ENCODE data around the gene MRO. TPM values are rescaled to one million over a fixed set of nuclear protein-coding genes. Genes with fewer than 3 reads are reported as not detected.

The MRO gene
- total and polyA plus RNA-seq, 7 donors: 0.11 to 1.7 (median 0.82) TPM

DNA sequence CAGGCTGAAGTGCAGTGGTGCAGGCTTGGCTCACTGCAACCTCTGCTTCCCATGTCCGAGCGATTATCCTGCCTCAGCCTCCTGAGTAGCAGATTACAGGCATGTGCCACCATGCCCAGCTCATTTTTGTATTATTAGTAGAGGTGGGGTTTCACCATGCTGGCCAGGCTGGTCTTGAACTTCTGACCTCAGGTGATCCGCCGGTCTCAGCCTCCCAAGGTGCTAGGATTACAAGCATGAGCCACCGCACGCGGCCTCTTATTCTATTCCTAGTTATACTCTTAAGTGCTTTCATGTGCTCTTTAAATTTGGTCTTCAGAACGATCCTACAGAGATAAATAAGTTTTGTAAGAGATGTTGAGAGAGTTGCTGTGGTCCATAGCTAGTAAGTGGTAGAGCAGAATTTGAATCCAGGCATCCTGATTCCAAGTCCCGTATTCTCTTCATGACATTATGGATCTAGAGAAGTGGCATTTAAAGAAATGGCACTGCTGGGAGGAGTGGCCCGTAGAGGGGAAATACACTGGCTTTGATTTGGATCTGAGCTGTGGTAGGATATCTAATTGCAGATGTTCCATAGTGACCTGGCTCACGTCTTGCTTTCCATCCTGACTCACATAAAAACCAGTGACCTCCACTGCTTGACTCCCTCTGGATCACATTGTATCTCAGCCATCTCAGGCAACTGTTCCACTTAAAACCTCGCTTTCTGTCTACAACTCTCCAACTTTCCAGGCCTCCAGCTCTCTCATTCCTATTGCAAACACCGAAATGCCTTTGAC is 36.4 kb upstream of the MRO start:
- intact Hi-C loops (cut with DNase I): no loop called here
- no peaks in the 10 kb centered on the region for H3K27me3 ChIP-seq (ENCODE audit: insufficient read depth in 3 of 3, low read length in 2 of 3)
- DNase-seq: no peak
- H3K36me3 ChIP-seq (ENCODE audit: insufficient read depth in 1 of 2, low read depth in 1 of 2): no peaks in the 10 kb centered on the region
- H3K4me3 ChIP-seq: no peak overlapping the region
- no peaks in the 10 kb centered on the region for H3K9me3 ChIP-seq
- 35 to 55% (median 41%) methylated on average over 13 of the region's 13 CpGs for WGBS, 3 donors
- H3K27ac ChIP-seq: peak overlapping the region; percentile 56
- no peaks in the 10 kb centered on the region for H3K4me1 ChIP-seq
- TF ChIP-seq, protein P1, sequence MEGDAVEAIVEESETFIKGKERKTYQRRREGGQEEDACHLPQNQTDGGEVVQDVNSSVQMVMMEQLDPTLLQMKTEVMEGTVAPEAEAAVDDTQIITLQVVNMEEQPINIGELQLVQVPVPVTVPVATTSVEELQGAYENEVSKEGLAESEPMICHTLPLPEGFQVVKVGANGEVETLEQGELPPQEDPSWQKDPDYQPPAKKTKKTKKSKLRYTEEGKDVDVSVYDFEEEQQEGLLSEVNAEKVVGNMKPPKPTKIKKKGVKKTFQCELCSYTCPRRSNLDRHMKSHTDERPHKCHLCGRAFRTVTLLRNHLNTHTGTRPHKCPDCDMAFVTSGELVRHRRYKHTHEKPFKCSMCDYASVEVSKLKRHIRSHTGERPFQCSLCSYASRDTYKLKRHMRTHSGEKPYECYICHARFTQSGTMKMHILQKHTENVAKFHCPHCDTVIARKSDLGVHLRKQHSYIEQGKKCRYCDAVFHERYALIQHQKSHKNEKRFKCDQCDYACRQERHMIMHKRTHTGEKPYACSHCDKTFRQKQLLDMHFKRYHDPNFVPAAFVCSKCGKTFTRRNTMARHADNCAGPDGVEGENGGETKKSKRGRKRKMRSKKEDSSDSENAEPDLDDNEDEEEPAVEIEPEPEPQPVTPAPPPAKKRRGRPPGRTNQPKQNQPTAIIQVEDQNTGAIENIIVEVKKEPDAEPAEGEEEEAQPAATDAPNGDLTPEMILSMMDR (IDR thresholded peaks at IDR 0.05): no peak
- ATAC-seq: peak; percentile 86 to 94 (median 92)

DNA sequence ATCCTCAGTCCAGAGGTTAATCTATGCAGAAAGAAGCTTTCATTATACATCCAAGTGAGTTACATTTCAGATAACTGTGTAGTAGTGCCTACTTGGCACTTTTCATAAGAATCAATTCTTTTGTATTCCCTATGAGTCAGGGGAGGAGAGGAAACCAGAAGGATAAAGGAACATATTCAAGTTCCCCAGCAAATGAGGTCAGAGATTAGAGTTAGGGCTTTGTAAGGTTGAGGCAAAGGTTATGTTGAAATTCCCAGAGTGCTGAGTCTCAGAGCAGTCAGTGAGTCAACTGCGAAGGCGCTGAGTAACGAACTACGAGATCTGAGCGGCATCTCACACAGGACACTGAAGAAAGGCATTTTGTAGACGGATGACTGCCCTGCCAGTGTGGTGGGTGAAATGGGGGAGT is 34.1 kb upstream of the MRO start:
- WGBS, 3 donors: 82 to 91% (median 85%) methylated on average over 6 of the region's 6 CpGs
- no peaks in the 10 kb centered on the region for H3K27me3 ChIP-seq (ENCODE audit: insufficient read depth in 3 of 3, low read length in 2 of 3)

DNA sequence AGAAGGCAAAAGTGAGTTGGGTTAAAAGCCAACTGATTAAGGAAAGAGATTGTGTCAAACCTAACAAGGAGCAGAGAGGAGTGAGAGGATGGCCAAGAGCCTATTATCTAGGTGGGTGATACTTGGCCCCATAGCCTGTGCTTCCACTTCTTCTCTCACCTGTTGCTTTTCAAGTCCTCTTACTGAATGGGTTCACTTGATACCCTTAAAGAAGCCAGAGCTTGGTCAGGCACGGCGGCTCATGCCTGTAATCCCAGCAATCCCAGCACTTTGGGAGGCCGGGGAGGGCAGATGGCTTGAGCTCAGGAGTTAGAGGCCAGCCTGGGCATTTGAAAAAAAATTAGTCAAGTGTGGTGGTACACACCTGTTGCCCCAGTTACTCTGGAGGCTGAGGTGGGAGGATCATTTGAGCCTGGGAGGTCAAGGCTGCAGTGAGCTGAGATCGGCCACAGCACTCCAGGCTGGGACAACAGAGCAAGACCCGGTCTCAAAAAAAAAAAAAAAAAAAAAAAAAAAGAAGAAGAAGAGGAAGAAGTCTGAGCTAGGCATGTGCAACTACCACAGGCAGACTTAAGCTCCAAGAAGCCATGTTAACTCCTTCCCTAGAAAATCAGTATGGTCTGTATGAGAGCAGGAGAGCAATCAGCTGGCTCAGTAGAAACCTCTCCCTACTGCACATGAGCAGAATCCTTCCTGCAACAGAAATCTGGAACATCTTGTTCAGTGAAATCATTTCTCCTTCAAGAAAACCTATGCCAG is 30.7 kb upstream of the MRO start:
- Histone ChIP-seq H3K27me3 (ENCODE audit: insufficient read depth in 3 of 3, low read length in 2 of 3) (no peaks in the 10 kb centered on the region), H3K4me3 (no peak overlapping the region), H3K4me1 (peaks cover 2% of the 10 kb centered on the region), H3K27ac (no peak overlapping the region), H3K9me3 (no peaks in the 10 kb centered on the region), H3K36me3 (ENCODE audit: insufficient read depth in 1 of 2, low read depth in 1 of 2) (no peaks in the 10 kb centered on the region)
- 71 to 78% (median 75%) methylated on average over 5 of the region's 5 CpGs for WGBS, 3 donors
- intact Hi-C loops (cut with DNase I): no loop called here
- DNase-seq (no peak), ATAC-seq (no peak)
- TF ChIP-seq, protein P1 (IDR thresholded peaks at IDR 0.05): no peak

More for the DNA sequence above, 34.1 kb upstream of the MRO start:
- Histone ChIP-seq H3K27ac (no peak overlapping the region), H3K4me3 (no peak overlapping the region), H3K36me3 (ENCODE audit: insufficient read depth in 1 of 2, low read depth in 1 of 2) (no peaks in the 10 kb centered on the region), H3K4me1 (no peaks in the 10 kb centered on the region), H3K9me3 (no peaks in the 10 kb centered on the region)
- intact Hi-C loops (cut with DNase I): no loop called here
- TF ChIP-seq, protein P1 (IDR thresholded peaks at IDR 0.05): no peak
- peak in 1 of 2 donors; percentile 26 for DNase-seq
- peak in 3 of 4 donors; percentile 44 to 60 (median 47) for ATAC-seq

DNA sequence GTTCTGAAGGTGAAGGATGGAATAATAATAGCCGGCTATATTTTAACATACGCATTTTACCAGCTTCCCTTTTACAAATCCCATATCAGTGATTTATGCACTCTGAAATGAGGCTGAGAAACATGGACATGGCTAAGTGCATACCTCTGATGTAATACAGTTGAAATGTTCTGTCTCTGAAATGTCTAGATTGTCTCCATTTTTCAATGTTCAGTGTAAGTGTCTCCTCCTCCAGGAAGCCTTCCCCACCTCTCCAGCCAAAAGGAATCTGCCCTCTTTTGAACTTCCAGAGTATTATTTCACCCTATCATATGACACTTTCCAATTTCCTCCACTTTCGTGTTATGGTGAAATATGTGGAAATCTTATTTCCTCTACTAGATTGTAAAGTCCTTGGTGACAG is 29.6 kb upstream of the MRO start:
- DNase-seq (no peak), ATAC-seq (no peak)
- 60 to 74% (median 60%) methylated on average over 3 of the region's 3 CpGs for WGBS, 3 donors
- peaks cover 8% of the 10 kb centered on the region for H3K4me1 ChIP-seq
- TF ChIP-seq, protein P1 (IDR thresholded peaks at IDR 0.05): no peak
- H3K4me3 ChIP-seq: no peak overlapping the region
- intact Hi-C loops (cut with DNase I): no loop called here
- no peaks in the 10 kb centered on the region for H3K9me3 ChIP-seq
- H3K27me3 ChIP-seq (ENCODE audit: insufficient read depth in 3 of 3, low read length in 2 of 3): no peaks in the 10 kb centered on the region
- no peak overlapping the region for H3K27ac ChIP-seq
- no peaks in the 10 kb centered on the region for H3K36me3 ChIP-seq (ENCODE audit: insufficient read depth in 1 of 2, low read depth in 1 of 2)

Data from psoas muscle (tissue), 8 donors.